MCF 10A (cell line): Measurements from ENCODE around the gene HOATZ. TPM values are rescaled to one million over a fixed set of nuclear protein-coding genes. Genes with fewer than 3 reads are reported as not detected.

ENCODE experiments used
- Bru-seq: library from RNA; stranded (reverse); fragments of 400-500 nt; gene quantifications from one replicate; lab custom pipeline; 2021; lab: Mats Ljungman, UMichigan
- BruChase-seq, 2 experiments: library from RNA; stranded (reverse); fragments of 400-500 nt; gene quantifications; one replicate each; lab custom pipeline; 2021; lab: Mats Ljungman, UMichigan
- BruUV-seq: library from RNA; stranded (reverse); fragments of 400-500 nt; replicated peaks from 2 replicates; lab custom pipeline; 2021; lab: Mats Ljungman, UMichigan
- CTCF ChIA-PET: fragments of 300-600 bp; sonication (Branson Sonifier 250); formaldehyde crosslinking; extraction: SDS; loops from one replicate; lab custom pipeline; 2021; ENCODE audit warnings: antibody characterized with exemption, inconsistent platforms; lab: Yijun Ruan, JAX
- POLR2A ChIA-PET: fragments of 300-600, 350-650 bp; sonication (Branson Sonifier 250); formaldehyde crosslinking; extraction: SDS; loops from one replicate; lab custom pipeline; 2020; ENCODE audit warnings: antibody characterized with exemption, inconsistent platforms; lab: Yijun Ruan, JAX
- DNase-seq: peaks from one replicate; pipeline ENCODE4 v3.0.0-alpha.2; 2018; ENCODE audit not compliant: unreplicated experiment
- H3K27ac Mint-ChIP-seq: one replicate; pipeline ENCODE4 v1.8.0; 2022; ENCODE audit warnings: mild to moderate bottlenecking, low read depth, mixed read lengths; ENCODE audit not compliant: unreplicated experiment
- H3K27me3 Mint-ChIP-seq: one replicate; pipeline ENCODE4 v1.8.0; 2022; ENCODE audit warnings: mixed read lengths; ENCODE audit not compliant: insufficient read depth, unreplicated experiment
- H3K36me3 Mint-ChIP-seq: one replicate; pipeline ENCODE4 v1.8.0; 2022; ENCODE audit warnings: mild to moderate bottlenecking, moderate library complexity, mixed read lengths; ENCODE audit not compliant: insufficient read depth, unreplicated experiment
- H3K4me1 Mint-ChIP-seq: one replicate; pipeline ENCODE4 v1.8.0; 2022; ENCODE audit warnings: mixed read lengths; ENCODE audit not compliant: insufficient read depth, unreplicated experiment
- H3K4me3 Mint-ChIP-seq: one replicate; pipeline ENCODE4 v1.8.0; 2022; ENCODE audit warnings: mild to moderate bottlenecking, moderate library complexity, mixed read lengths; ENCODE audit not compliant: unreplicated experiment
- H3K9me3 Mint-ChIP-seq: one replicate; pipeline ENCODE4 v1.8.0; 2022; ENCODE audit warnings: mixed read lengths; ENCODE audit not compliant: unreplicated experiment
- intact Hi-C: fragments of 100-400 bp; cut with micrococcal nuclease; formaldehyde crosslinking; loops from 2 replicates; pipeline ENCODE4 v1.14.1; 2022
- long read RNA-seq: library from polyadenylated mRNA; stranded (forward); transcript quantifications from one replicate; pipeline ENCODE4 v2.0.0, GENCODE V29; 2022
- total RNA-seq: library from RNA; stranded (reverse); gene quantifications from 2 replicates; pipeline ENCODE4 v1.2.3, GENCODE V29; 2022
- TF ChIP-seq, protein P1 (sequence below): fragments of 200-600 bp; IDR thresholded peaks from one replicate; pipeline ENCODE4 v1.8.0; 2022; ENCODE audit warnings: antibody characterized with exemption, mild to moderate bottlenecking; ENCODE audit not compliant: unreplicated experiment

Gene HOATZ
- total RNA-seq (not detected in 2 replicates), Bru-seq, nascent RNA (percentile 26 among the genes with signal in this experiment), BruChase-seq, experiment 1, labeled RNA remaining after a 6-hour chase (percentile 20 among the genes with signal in this experiment), BruChase-seq, experiment 2, labeled RNA remaining after a 2-hour chase (percentile 22 among the genes with signal in this experiment)
- long read RNA-seq: 0 reads

DNA sequence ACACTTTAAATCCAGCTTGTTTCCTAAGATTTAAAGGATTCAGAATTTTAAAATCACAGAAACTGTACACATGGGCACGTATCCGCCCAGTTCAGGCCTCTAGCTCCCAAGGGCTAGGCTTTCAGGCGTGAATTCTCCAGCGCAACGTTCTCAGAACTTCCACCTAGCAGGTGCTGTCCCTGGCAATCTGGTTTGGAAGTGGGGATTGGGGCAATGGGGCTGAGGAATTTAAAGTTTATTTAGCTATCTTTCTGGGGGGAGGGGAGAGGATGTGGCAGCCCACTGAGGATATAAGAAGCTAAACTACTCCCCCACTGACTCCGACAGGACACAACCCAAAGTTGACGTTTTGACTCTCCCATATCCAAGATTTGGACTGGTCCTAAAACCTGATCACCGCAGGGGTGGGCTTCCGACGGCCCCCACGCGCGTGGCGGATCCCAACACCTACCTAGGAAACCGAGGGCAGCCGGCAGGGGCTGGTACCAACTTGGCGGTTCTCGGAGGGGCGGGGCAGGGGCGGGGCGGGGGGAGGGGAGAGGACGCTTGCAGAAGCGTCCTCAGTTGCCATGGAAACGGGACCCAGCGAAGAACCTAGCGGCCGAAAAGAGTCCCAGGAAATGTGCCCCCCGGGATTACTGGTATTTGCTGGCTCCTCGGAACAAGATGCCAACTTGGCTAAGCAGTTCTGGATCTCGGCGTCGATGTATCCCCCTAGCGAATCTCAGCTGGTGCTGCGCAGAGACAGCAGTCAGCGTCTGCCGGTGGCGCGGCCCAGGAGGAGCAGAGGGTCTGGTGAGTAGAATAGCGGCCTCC, at the start of gene HOATZ:
Gene HOATZ (plus strand): TSS at position 563 of the 816 bp plus-strand sequence. CDS start 7 bp downstream, at position 570.
- intact Hi-C loops: no loop called here
- ChIA-PET POLR2A (interaction anchor here (0.5 to 0.9 kb wide), 2 partner anchors 17 to 31 kb away, joined by 3 to 4 read pairs; no protein-coding TSS in a partner anchor), CTCF (interaction anchor here (1.1 kb wide), 1 partner anchor 1080 kb away, joined by 3 read pairs; no protein-coding TSS in a partner anchor)
- Mint-ChIP-seq H3K27ac (no peak within 1 kb of the TSS), H3K36me3 (no peaks in the 10 kb centered on the region), H3K4me1 (peaks cover 16% of the 10 kb centered on the region), H3K27me3 (no peaks in the 10 kb centered on the region), H3K9me3 (no peaks in the 10 kb centered on the region), H3K4me3 (no peak within 1 kb of the TSS)
- TF ChIP-seq, protein P1, sequence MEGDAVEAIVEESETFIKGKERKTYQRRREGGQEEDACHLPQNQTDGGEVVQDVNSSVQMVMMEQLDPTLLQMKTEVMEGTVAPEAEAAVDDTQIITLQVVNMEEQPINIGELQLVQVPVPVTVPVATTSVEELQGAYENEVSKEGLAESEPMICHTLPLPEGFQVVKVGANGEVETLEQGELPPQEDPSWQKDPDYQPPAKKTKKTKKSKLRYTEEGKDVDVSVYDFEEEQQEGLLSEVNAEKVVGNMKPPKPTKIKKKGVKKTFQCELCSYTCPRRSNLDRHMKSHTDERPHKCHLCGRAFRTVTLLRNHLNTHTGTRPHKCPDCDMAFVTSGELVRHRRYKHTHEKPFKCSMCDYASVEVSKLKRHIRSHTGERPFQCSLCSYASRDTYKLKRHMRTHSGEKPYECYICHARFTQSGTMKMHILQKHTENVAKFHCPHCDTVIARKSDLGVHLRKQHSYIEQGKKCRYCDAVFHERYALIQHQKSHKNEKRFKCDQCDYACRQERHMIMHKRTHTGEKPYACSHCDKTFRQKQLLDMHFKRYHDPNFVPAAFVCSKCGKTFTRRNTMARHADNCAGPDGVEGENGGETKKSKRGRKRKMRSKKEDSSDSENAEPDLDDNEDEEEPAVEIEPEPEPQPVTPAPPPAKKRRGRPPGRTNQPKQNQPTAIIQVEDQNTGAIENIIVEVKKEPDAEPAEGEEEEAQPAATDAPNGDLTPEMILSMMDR: no peak
- DNase-seq: no peak
- BruUV-seq: no TSS peak

DNA sequence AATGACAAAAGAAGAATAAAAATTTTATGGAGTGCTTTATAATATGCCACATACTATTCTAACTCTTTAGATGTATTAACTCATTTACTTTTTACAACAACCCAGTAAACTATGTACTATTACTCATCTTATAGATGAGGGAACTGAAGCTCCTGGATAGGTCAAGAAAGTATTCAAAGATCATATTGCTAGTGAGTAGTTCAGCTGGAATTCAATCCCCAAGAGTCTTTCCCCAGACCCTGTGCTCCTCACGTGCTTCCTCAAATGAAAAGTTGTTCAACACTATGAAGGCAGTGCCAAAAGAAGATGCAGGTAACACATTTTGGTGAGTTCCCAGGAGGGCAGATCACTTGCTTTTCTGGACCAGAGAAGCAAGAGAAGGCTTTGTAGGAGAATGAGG, 49.2 kb upstream of the HOATZ start:
- no TSS peak for BruUV-seq
- TF ChIP-seq, protein P1: no peak
- Mint-ChIP-seq H3K27ac (no peak overlapping the region), H3K9me3 (no peaks in the 10 kb centered on the region), H3K36me3 (no peaks in the 10 kb centered on the region), H3K4me3 (no peak overlapping the region), H3K27me3 (no peaks in the 10 kb centered on the region), H3K4me1 (peaks cover 10% of the 10 kb centered on the region)
- intact Hi-C loops: no loop called here
- ChIA-PET POLR2A (interaction anchor here (0.7 to 0.9 kb wide), 2 partner anchors 96 to 299 kb away, joined by 3 read pairs; no protein-coding TSS in a partner anchor), CTCF (interaction anchor here (2.9 kb wide), 1 partner anchor 11 kb away, joined by 14 read pairs; no protein-coding TSS in a partner anchor)
- DNase-seq: peak; percentile 36

DNA sequence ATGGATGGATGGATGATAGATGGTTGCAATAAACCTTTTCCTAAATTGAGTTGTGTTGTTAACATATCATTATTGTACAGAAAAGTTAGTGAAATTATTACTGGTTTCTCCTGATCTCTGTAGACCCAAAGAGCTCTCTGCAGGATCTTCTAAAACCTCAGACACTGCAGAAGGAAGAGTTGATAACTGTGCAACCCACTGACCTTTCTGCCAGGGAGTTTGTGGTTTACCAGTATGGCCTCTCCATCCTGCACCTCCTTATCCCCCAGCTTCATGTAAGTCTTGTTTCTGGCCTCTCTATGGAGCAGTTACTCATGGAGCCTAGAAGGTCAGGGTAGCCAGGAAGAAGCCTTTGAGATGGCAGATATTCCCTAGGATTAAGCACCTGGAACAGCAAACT, 48.0 kb upstream of the HOATZ start:
- CTCF ChIA-PET: no interaction called here
- intact Hi-C loops: no loop called here
- Mint-ChIP-seq H3K4me1 (peaks cover 10% of the 10 kb centered on the region), H3K36me3 (no peaks in the 10 kb centered on the region), H3K9me3 (no peaks in the 10 kb centered on the region), H3K27me3 (no peaks in the 10 kb centered on the region), H3K27ac (no peak overlapping the region), H3K4me3 (no peak overlapping the region)
- no TSS peak for BruUV-seq
- TF ChIP-seq, protein P1: no peak
- POLR2A ChIA-PET: no interaction called here
- no peak for DNase-seq

DNA sequence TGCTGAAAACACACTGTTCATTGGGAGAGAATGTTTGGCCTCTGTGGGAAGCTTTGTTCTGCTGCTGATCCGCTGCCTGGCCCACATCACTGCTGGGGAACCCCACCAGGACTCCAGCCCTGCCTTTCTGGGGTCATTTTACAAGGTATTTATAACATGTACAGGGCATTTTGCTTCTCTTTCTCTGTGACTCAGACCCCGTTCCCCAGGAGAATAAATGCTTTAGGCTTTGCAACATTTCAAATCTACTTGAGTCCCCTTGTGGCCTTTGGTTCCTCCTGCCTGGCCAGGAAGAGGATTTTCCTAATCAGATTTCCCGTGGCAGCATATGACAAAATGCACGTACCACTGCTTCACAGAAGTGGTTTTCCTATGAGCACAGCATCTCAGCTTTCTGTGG, 45.4 kb upstream of the HOATZ start:
- TF ChIP-seq, protein P1: no peak
- H3K27ac Mint-ChIP-seq: no peak overlapping the region
- H3K4me1 Mint-ChIP-seq: peaks cover 10% of the 10 kb centered on the region
- DNase-seq: no peak
- ChIA-PET POLR2A (no interaction called here), CTCF (interaction anchor here (1.3 kb wide), 1 partner anchor 32 kb away, joined by 4 read pairs; no protein-coding TSS in a partner anchor)
- H3K9me3 Mint-ChIP-seq: no peaks in the 10 kb centered on the region
- no peak overlapping the region for H3K4me3 Mint-ChIP-seq
- H3K27me3 Mint-ChIP-seq: no peaks in the 10 kb centered on the region
- no TSS peak for BruUV-seq
- intact Hi-C loops: no loop called here
- no peaks in the 10 kb centered on the region for H3K36me3 Mint-ChIP-seq
